ENCODE results near the gene LAMTOR3. TPM values are rescaled to one million over a fixed set of nuclear protein-coding genes. Genes with fewer than 3 reads are reported as not detected.
A peak's percentile ranks its signal among the peaks of the same experiment; 100 is the strongest.

The LAMTOR3 gene, protein sequence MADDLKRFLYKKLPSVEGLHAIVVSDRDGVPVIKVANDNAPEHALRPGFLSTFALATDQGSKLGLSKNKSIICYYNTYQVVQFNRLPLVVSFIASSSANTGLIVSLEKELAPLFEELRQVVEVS
- 19.2 and 38.2 TPM in 2 replicates for total RNA-seq (2014; rRNA removed; shearing (Covaris generic); ENCODE audit: low replicate concordance)

DNA sequence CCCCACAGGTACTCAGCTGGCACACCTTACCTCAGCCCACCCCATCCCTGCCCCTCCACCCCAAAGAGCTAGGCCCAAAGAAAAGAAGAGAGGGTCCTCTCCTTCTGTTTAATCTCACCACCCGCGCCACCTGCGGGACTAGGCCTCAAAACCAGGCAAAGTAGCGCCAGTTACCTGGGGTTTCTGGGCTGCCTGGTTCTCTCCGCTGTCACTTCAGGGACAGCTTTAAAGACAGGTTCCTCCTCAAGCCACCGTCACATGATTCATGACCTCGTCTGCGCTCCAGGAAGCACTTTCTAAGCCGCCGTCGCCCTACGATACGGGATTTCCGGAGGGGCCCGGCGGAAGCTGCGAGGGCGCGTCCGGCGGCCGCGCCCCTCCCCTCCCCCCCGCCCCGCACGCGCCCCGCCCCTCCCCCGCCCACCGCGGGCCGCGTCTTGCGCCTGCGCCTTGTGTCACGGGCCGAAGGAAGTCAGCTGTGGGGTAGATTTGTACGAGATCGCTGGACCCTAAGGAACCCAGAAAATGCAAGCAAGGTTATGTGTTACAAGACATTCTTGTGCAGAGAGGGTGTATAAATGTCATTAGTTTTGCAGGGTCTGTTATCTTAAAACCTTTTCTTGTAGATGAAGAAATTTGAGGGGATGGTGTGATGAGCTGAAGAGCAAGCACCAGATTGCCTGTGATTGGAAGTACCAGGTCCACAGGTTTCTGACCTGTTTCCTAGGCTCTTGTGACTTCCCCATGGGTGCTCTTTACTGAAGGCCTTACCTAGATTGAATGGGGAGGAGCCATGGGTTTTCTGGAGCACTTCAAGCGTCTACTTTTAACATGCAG is at the start of gene LAMTOR3:
LAMTOR3 (minus strand) TSS at position 267 of the 837 bp plus-strand sequence. CDS start 464 bp downstream, outside the sequence.
- H3K9me3 ChIP-seq: no peaks in the 10 kb centered on the region
- DNase-seq: peak; percentile 79
- no peaks in the 10 kb centered on the region for H3K27me3 ChIP-seq

DNA sequence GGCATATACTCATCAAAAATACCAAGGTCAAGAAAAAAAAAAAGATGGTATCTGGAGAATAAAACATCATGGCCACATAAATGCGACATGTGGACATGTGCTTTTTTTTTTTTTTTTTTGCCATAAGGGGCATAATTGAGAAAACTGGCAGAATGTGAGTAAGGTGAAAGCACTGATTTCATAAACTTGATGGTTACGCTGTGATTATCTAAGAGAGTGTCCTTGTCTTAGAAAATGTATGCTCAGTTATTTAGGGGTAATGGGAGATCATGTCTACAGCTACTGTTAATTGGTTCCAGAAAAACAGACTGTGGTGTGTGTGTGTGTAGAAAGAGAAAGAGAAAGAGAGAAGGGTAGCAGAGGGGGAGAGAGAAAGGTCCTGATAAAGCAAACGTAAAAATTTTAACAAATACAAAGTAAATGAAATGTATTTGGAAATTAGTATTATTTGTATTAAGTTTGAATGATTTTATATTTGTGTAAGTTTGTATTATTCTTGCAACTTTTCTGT is 44.1 kb upstream of the LAMTOR3 start:
- H3K36me3 ChIP-seq: peaks cover 16% of the 10 kb centered on the region
- DNase-seq: no peak
- no peaks in the 10 kb centered on the region for H3K27me3 ChIP-seq
- H3K4me3 ChIP-seq: no peak overlapping the region
- peaks cover 5% of the 10 kb centered on the region for H3K9me3 ChIP-seq

More for the DNA sequence above, at the start of gene LAMTOR3:
- Histone ChIP-seq H3K36me3 (peaks cover 2% of the 10 kb centered on the region), H3K4me3 (peak within 1 kb of the TSS; percentile 89)

DNA sequence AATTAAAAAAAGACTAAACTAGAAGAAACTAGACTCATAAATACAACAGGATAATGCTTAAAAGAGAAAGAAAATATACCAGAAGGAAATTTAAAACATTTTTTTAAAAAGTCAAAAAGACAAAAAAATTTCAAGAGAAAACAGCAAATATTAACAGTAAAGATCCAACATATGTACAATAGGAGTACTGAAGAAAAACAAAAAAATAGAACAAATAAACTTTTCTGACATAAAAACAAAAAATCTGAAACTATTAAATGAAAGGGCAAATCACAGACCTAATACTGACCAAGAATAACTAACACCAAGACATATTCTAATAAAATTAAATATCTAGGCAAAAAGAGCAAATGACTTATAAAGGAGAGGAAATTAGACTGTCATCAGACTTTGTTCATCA is 40.7 kb upstream of the LAMTOR3 start:
- Histone ChIP-seq H3K27me3 (no peaks in the 10 kb centered on the region), H3K4me3 (no peak overlapping the region), H3K9me3 (peaks cover 8% of the 10 kb centered on the region), H3K36me3 (peaks cover 16% of the 10 kb centered on the region)
- no peak for DNase-seq

DNA sequence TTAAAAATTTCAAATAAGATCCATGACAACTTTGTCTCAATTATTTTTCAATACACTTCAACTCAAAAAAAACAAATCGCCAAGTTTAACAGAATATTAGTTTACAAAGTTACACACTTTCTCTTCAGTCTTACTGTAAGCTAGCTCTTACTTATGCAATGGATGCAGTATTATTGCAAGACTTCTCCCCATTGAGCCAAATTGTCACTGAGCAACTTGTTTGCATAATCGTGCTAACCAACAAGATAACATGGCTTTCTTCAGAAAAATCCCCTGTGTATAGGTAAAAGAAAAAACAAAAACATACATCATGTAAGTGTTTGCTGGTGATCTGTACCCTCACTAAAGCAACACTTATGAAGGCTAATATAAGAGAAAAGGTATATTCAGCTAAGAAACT is 33.3 kb upstream of the LAMTOR3 start:
- Histone ChIP-seq H3K27me3 (no peaks in the 10 kb centered on the region), H3K36me3 (peaks cover 11% of the 10 kb centered on the region), H3K4me3 (no peak overlapping the region), H3K9me3 (peaks cover 4% of the 10 kb centered on the region)
- no peak for DNase-seq

DNA sequence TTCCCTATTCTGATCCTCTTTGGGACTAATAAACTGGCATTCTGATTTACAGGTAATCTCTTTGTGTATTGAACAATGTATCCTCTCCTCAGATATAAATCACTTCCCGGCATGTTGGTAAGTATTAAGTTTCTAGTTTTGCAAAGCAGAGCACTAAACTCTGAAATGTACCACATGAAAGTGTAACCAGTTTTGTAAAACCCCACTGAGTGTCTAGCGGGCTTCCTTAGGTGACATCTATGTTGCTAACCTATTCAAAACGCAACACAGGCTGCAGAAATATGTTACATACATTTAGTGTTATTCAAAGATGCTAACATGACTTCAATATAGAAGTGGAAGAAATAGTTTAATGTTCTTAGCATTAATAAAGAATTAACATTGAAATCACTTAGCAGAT is 26.9 kb upstream of the LAMTOR3 start:
- Histone ChIP-seq H3K9me3 (no peaks in the 10 kb centered on the region), H3K27me3 (no peaks in the 10 kb centered on the region), H3K36me3 (peaks cover 28% of the 10 kb centered on the region), H3K4me3 (no peak overlapping the region)
- no peak for DNase-seq

DNA sequence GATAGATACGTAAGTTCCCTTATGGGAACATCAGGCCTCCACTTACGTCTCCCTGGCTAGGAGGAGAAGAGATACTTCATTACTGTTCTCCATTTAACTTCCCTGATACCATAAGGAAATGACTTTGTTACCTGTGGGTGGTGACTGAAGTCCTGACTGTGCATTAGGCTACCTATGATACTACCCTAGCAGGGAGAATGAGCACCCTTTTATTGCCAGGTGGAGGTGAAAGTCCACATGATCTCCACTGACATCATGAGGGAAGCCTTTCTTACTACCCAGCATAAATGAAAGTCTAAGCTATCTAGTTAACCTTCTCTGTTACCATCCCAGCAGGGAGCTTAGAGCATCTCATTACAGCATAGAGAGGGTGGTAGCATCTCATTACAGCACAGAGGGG is 24.4 kb upstream of the LAMTOR3 start:
- Histone ChIP-seq H3K4me3 (no peak overlapping the region), H3K9me3 (no peaks in the 10 kb centered on the region), H3K27me3 (no peaks in the 10 kb centered on the region), H3K36me3 (peaks cover 31% of the 10 kb centered on the region)
- DNase-seq: no peak

DNA sequence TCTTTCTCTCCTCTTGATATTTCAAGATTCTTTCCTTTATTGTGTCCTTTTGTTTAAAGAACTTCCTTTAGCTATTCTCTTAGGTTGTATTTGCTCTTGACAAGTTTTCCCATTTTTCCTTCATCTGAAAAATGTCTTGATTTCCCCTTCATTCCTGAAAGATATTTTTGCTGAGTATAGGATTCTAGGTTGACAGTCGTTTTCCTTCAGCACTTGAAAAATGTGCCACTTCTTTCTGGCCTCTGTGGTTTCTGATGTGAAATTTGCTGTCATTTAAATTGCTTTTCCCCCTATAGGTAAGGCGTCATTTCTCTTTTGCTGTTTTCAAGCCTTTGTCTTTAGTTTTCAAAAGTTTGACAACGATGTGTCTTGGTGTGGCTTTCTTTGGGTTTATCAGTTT is 23.3 kb upstream of the LAMTOR3 start:
- no peaks in the 10 kb centered on the region for H3K27me3 ChIP-seq
- H3K36me3 ChIP-seq: peaks cover 24% of the 10 kb centered on the region
- no peak for DNase-seq
- H3K9me3 ChIP-seq: no peaks in the 10 kb centered on the region
- H3K4me3 ChIP-seq: no peak overlapping the region

DNA sequence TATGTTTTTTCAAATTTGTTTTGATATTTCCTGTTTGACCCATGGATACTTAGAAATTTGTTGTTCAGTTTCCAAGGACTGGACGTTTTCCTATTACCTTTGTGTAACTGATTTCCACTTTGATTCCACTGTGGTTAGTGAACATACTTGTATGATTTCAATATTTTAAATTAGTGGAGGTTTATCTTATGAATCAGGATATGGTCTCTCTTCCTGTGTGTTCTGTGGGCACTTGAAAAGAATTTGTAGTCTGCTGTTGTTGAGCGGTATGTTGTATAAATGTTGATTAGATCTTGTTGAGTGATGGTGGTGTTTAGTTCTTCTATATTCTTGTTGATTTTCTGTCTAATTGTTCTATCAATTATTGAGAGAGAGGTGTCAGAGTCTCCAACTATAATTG is 21.2 kb upstream of the LAMTOR3 start:
- Histone ChIP-seq H3K9me3 (no peaks in the 10 kb centered on the region), H3K36me3 (peaks cover 18% of the 10 kb centered on the region), H3K4me3 (no peak overlapping the region), H3K27me3 (no peaks in the 10 kb centered on the region)
- no peak for DNase-seq

DNA sequence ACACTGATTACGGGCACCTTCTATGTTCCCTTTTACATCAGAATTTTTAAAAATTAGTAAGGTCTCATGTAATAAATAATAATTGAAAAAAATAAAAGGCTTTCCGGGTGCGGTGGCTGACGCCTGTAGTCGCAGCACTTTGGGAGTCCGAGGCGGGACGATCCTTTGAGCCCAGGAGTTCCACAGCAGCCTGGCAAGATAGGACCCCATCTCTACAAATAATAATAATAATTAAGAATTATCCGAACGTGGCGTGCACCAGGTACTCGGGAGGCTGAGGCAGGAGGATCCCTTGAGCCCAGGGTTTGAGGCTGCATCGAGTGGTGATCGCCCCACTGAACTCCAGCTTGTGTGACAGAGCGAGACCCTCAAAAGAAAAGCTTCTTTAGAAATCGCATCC is 771 bp upstream of the LAMTOR3 start:
- Histone ChIP-seq H3K36me3 (peaks cover 2% of the 10 kb centered on the region), H3K4me3 (peak overlapping the region; percentile 89), H3K9me3 (no peaks in the 10 kb centered on the region), H3K27me3 (no peaks in the 10 kb centered on the region)
- no peak for DNase-seq

DNA sequence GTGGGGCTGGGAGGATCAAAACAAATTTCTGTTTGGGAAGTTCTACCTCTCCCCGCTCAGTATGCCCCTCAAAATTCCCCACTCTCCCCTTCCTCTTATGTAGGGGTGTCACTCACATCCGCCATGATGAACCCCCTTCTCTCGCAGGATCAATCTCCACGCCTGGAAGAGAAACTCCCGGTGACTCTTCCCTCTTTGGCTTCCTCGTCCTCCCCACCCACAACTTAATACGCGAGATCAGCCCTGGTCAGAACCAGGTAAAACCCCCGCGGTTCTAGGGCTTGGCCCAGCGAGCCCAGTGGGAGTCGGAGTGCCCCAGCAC is 427 bp downstream of the LAMTOR3 start:
- H3K9me3 ChIP-seq: no peaks in the 10 kb centered on the region
- DNase-seq: no peak
- peaks cover 2% of the 10 kb centered on the region for H3K36me3 ChIP-seq
- no peaks in the 10 kb centered on the region for H3K27me3 ChIP-seq
- peak overlapping the region; percentile 89 for H3K4me3 ChIP-seq

DNA sequence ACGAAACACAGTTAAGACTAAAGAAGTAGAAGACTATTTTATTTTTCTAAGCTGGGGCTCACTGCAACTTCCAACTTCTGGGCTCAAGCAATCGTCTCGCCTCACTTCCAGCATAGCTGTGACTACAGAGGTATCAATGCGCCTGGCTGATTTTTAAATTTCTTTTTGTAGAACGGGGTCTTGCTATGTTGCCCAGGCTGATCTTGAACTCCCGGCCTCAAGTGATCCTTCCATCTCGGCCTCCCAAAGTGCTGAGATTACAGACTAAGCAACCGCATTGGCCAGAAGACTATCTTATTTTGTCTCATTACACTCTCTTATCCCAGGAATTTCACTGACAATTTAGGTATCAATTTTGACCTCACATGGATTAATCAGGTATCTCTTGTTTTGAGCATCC is 1.2 kb downstream of the LAMTOR3 start:
- Histone ChIP-seq H3K4me3 (peak overlapping the region; percentile 89), H3K27me3 (no peaks in the 10 kb centered on the region), H3K36me3 (peaks cover 2% of the 10 kb centered on the region), H3K9me3 (no peaks in the 10 kb centered on the region)
- no peak for DNase-seq

DNA sequence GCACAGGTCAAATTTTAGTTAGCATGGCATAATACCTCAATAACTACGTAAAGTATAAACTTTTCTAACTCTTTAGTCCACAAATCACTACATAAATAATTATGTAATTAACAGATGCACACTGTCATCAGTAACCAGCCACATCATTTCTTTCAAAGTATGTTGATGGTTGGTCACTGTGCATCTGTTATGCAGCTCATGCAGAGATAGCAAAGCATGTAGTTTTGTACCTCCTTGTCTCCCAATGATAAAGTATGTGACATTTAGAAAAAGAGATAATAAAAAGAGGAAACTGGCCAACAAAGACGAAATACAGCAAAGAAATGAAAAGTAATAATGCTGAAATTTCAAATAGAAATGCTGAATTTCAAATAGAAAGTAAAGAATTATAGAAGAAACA is 2.9 kb downstream of the LAMTOR3 start:
- H3K9me3 ChIP-seq: no peaks in the 10 kb centered on the region
- no peak for DNase-seq
- no peaks in the 10 kb centered on the region for H3K27me3 ChIP-seq
- no peak overlapping the region for H3K4me3 ChIP-seq
- peaks cover 2% of the 10 kb centered on the region for H3K36me3 ChIP-seq

DNA sequence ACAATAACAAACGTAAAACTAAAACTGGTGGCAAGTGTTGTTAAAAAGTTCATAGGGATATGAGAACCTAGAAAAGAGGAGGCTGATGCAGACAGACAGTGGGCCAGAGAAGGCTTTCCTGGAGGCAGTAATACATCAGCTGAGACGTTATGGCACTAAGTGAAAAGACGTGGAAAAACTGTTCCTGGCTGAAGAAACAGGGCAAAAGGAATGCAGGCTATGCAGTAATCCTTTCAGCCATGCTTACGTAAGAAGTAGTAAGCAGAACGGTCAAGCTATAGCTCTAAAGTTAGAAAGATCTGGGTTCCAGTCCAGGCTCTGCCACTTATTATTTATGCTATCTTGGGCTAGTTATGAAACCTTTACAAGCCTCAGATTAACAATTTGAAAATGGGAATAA is 6.4 kb downstream of the LAMTOR3 start:
- Histone ChIP-seq H3K4me3 (no peak overlapping the region), H3K9me3 (no peaks in the 10 kb centered on the region), H3K36me3 (peaks cover 3% of the 10 kb centered on the region), H3K27me3 (no peaks in the 10 kb centered on the region)
- no peak for DNase-seq

DNA sequence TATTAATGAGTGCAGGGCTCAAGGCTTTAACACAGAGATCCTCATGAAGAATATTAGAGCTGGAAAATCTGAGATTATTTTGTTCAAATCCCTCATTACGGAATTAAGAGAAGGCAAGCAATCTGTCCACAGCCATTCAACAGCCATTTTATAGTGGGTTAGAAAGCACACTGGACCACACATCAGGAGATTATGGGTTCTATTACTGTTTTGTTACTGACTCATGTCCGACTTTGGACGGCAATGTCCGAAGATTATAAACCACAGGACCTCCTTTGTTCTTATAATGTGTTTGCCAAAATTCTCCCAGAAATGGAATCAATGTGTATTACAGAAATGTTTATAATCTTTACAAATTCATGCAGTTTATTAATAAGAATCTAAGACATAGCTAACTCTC is 8.1 kb downstream of the LAMTOR3 start:
- Histone ChIP-seq H3K36me3 (peaks cover 12% of the 10 kb centered on the region), H3K4me3 (no peak overlapping the region), H3K27me3 (no peaks in the 10 kb centered on the region), H3K9me3 (no peaks in the 10 kb centered on the region)
- DNase-seq: no peak

DNA sequence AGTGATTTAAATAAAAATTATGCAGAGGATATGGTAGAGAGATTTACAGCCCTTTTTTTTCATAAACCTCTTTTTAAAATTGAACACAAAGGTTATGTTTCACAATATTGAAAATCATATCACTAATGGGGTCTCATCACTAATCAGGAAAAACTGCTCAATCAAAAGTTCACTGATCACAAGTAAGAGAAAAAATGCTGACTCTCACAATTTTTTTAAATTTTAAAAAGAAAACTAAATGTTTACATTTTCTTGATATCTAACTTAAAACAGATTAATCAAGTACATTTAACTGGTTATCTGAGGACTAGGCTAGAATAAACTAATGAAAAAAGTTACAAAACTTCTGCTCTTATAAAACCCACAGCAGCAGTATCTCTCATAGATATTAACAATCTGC is 8.5 kb downstream of the LAMTOR3 start:
- no peak for DNase-seq
- Histone ChIP-seq H3K4me3 (no peak overlapping the region), H3K9me3 (no peaks in the 10 kb centered on the region), H3K27me3 (no peaks in the 10 kb centered on the region), H3K36me3 (peaks cover 15% of the 10 kb centered on the region)

DNA sequence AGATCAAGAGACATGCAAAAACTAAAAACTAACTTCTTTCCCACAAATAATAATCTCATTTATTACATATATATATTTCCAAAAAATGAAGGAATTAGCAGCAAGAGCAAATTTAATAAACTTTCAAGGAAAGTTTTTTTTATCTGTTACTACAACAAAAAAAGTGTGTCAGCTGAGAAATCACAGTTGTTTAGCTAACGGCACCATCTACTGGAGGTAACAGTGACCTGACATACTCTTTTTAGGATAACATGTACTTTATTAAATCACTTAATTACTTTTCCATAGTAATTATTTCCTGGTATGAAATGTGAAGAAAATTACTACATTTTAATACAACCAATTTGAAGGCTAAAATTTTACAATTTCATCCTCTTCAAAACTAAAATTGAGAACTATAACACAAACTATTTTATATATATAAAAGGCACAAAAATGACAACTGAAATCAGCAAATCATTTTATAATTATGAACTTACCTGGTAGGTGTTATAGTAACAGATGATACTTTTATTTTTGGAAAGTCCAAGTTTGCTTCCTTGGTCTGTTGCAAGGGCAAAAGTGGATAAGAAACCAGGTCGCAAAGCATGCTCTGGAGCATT is 9.1 kb downstream of the LAMTOR3 start:
- H3K27me3 ChIP-seq: no peaks in the 10 kb centered on the region
- no peak overlapping the region for H3K4me3 ChIP-seq
- no peaks in the 10 kb centered on the region for H3K9me3 ChIP-seq
- no peak for DNase-seq
- peaks cover 16% of the 10 kb centered on the region for H3K36me3 ChIP-seq

DNA sequence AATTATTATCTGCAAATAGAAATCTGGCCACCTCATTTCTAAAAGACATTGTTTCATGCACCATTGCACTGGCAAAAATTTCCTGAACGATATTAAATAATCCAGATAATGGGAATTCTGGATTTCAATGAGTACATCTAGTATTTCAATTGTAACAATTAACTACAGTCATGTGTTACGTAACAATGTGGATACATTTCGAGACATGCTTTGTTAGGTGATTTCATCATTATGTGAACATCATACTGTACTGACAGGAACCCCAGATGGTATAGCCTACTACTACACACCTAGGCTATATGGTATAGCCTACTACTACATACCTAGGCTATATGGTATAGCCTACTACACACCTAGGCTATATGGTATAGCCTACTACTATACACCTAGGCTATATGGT is 14.8 kb downstream of the LAMTOR3 start:
- no peak for DNase-seq
- H3K4me3 ChIP-seq: no peak overlapping the region
- H3K36me3 ChIP-seq: peaks cover 17% of the 10 kb centered on the region
- H3K9me3 ChIP-seq: no peaks in the 10 kb centered on the region
- H3K27me3 ChIP-seq: no peaks in the 10 kb centered on the region

DNA sequence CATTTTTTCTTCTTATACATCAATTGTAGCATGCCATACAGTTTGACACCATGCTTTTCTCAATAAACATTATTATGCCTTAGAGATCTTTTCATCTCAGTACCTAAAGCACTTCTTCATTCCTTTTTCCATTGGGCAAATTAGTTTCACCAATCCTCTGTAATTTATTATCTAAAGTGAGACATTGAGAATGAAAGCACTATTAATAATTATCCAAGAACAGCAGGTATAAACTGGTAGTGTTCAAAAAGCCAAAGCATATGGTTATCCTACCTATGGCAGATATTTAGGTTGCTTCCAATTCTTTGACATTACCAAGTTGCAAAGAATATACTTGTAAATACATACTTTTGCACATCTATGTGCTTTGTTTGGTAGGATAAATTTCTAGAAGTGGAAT is 15.6 kb downstream of the LAMTOR3 start:
- Histone ChIP-seq H3K4me3 (no peak overlapping the region), H3K36me3 (peaks cover 17% of the 10 kb centered on the region)

More for the DNA sequence above, 15.6 kb downstream of the LAMTOR3 start:
- Histone ChIP-seq H3K27me3 (no peaks in the 10 kb centered on the region), H3K9me3 (no peaks in the 10 kb centered on the region)
- no peak for DNase-seq

Data from MG63 (cell line).